HCT116 (cell line): Measurements from ENCODE around the gene BHMT.

Experiments
- EZH2 ChIP-seq: fragments of 200-600 bp; sonication (generic); IDR thresholded peaks from 2 replicates; pipeline ENCODE4 v1.6.1; 2017; ENCODE audit warnings: antibody characterized with exemption, mixed run types
- EZH2phosphoT487 ChIP-seq: fragments of 200-600 bp; IDR thresholded peaks from 2 replicates; pipeline ENCODE4 v1.6.1; 2018; ENCODE audit warnings: antibody characterized with exemption, borderline replicate concordance
- POLR2A ChIP-seq: IDR thresholded peaks from 2 replicates; pipeline ENCODE4 v1.7.0; 2011; ENCODE audit warnings: borderline replicate concordance; ENCODE audit not compliant: insufficient read depth, insufficient read length; ENCODE audit errors: extremely low read depth
- POLR2AphosphoS5 ChIP-seq: IDR thresholded peaks from 2 replicates; pipeline ENCODE4 v1.6.1; 2011; ENCODE audit warnings: mild to moderate bottlenecking, low read depth, low read length, moderate library complexity
- SRF ChIP-seq: IDR thresholded peaks from 2 replicates; pipeline ENCODE4 v1.6.1; 2012; ENCODE audit warnings: low read depth
- TCF7L2 ChIP-seq: IDR thresholded peaks from 2 replicates; pipeline ENCODE4 v1.7.0; 2011; ENCODE audit warnings: borderline replicate concordance, inconsistent platforms; ENCODE audit not compliant: insufficient read depth, insufficient read length; ENCODE audit errors: extremely low read depth
- YY1 ChIP-seq: IDR thresholded peaks from 2 replicates; pipeline ENCODE4 v1.6.1; 2011; ENCODE audit warnings: low read length, low read depth, moderate library complexity, mild to moderate bottlenecking; ENCODE audit not compliant: insufficient replicate concordance; ENCODE audit errors: extremely low read depth
- TF ChIP-seq, protein P1 (sequence below), 3 experiments: fragments of 200-600 bp in 1 of 3; sonication (generic) in 1 of 3; IDR thresholded peaks in 2 of 3; conservative IDR thresholded peaks in 1 of 3; 2 replicates each; pipeline ENCODE4 v1.5.1; 2012 to 2017; ENCODE audit warnings: low read depth in 2 of 3, low read length in 2 of 3, antibody characterized with exemption in 1 of 3, borderline replicate concordance in 1 of 3, control low read depth in 1 of 3, mild to moderate bottlenecking in 1 of 3, mixed read lengths in 1 of 3, mixed run types in 1 of 3, moderate library complexity in 1 of 3; ENCODE audit not compliant: insufficient read depth in 1 of 3
- TF ChIP-seq, protein P2 (sequence below): IDR thresholded peaks from 2 replicates; pipeline ENCODE4 v1.6.1; 2012

DNA sequence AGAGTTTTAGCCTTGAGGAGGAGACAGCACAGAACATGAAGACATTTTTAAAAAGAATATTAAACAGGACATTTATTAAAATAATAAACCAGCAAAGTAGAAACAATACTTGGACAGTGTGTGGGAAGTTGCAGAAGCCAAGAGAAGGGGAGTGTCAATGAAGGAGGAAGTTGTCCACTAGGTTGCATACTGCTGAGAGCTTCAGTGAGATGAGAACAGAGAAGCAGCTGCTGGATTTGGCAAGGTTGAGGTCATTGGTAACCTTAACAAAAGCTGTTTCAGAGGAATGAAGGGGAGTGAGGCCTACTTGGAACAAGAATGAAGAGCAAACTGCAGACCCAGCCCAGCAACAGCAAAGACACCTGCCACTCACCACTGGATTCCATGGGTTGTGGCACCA lies 11.4 kb downstream of the BHMT start:
- TF ChIP-seq, protein P1, sequence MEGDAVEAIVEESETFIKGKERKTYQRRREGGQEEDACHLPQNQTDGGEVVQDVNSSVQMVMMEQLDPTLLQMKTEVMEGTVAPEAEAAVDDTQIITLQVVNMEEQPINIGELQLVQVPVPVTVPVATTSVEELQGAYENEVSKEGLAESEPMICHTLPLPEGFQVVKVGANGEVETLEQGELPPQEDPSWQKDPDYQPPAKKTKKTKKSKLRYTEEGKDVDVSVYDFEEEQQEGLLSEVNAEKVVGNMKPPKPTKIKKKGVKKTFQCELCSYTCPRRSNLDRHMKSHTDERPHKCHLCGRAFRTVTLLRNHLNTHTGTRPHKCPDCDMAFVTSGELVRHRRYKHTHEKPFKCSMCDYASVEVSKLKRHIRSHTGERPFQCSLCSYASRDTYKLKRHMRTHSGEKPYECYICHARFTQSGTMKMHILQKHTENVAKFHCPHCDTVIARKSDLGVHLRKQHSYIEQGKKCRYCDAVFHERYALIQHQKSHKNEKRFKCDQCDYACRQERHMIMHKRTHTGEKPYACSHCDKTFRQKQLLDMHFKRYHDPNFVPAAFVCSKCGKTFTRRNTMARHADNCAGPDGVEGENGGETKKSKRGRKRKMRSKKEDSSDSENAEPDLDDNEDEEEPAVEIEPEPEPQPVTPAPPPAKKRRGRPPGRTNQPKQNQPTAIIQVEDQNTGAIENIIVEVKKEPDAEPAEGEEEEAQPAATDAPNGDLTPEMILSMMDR (IDR thresholded peaks at IDR 0.05 in 2 of 3, conservative IDR thresholded peaks at IDR 0.05 in 1 of 3; ENCODE audit: borderline replicate concordance in 1 of 3, insufficient read depth in 1 of 3, low read depth in 2 of 3, low read length in 2 of 3), result no peak
- TF ChIP-seq TCF7L2 (no peak), SRF (no peak), POLR2A (no peak), YY1 (no peak), EZH2phosphoT487 (no peak), POLR2AphosphoS5 (no peak), EZH2 (no peak)
- TF ChIP-seq, protein P2, sequence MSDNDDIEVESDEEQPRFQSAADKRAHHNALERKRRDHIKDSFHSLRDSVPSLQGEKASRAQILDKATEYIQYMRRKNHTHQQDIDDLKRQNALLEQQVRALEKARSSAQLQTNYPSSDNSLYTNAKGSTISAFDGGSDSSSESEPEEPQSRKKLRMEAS, result no peak
